Measurements from ENCODE around the gene PSEN1. TPM values are rescaled to one million over a fixed set of nuclear protein-coding genes. Genes with fewer than 3 reads are reported as not detected.

PSEN1 gene
- total RNA-seq, 3 donors from 2014 or later = 45.6 to 64.5 (median 63.2) TPM

DNA sequence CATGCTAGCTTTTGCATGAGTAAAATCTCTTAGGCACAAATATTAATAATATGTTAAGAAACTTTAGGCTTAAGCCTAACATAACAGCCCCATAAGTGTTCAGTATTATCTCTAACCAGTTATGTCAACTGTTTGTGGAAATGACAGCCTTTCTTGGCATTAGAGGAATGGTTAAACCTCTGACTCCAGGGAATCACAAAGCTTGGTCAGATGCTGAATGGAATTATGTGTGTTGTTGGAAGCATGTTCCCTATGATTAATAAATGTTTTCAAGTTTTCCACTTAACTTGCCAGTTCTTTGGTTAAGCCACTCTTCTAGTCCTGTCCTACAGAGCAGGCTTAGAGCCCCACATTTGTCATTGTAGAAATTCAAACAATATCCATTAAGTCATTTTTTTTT is 17.0 kb downstream of the PSEN1 start:
- no peak overlapping the region for H3K27ac ChIP-seq
- intact Hi-C loops (cut with DNase I; ENCODE audit: low total_unique reads) = no loop called here
- H3K36me3 ChIP-seq = peaks cover under 1% of the 10 kb centered on the region

DNA sequence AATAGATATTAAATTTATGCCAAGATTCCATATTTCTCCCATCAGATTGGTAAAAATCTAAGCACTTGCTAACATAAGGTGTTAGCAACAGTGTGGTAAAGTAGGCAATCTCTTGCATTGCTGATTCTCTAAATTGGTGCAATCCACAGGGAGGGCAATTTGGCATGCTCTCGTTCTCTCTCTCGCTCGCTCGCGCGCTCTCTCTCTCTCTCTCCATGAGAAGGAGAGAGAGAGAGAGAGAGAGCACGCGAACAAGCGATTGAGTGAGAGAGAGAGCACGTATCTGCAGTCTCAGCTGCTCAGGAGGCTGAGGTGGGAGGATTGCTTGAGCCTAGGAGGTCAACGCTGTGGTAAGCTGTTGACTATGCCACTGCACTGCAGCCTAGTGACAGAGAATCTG is 25.9 kb downstream of the PSEN1 start:
- intact Hi-C loops (cut with DNase I; ENCODE audit: low total_unique reads) = no loop called here
- Histone ChIP-seq H3K4me1 (no peaks in the 10 kb centered on the region), H3K36me3 (no peaks in the 10 kb centered on the region), H3K27me3 (no peaks in the 10 kb centered on the region), H3K9me3 (no peaks in the 10 kb centered on the region), H3K27ac (no peak overlapping the region), H3K4me3 (no peak overlapping the region)
- DNase-seq (ENCODE audit: low spot score in 2 of 2) = no peak
- TF ChIP-seq, protein P1, sequence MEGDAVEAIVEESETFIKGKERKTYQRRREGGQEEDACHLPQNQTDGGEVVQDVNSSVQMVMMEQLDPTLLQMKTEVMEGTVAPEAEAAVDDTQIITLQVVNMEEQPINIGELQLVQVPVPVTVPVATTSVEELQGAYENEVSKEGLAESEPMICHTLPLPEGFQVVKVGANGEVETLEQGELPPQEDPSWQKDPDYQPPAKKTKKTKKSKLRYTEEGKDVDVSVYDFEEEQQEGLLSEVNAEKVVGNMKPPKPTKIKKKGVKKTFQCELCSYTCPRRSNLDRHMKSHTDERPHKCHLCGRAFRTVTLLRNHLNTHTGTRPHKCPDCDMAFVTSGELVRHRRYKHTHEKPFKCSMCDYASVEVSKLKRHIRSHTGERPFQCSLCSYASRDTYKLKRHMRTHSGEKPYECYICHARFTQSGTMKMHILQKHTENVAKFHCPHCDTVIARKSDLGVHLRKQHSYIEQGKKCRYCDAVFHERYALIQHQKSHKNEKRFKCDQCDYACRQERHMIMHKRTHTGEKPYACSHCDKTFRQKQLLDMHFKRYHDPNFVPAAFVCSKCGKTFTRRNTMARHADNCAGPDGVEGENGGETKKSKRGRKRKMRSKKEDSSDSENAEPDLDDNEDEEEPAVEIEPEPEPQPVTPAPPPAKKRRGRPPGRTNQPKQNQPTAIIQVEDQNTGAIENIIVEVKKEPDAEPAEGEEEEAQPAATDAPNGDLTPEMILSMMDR (IDR thresholded peaks at IDR 0.05) = no peak
- TF ChIP-seq POLR2AphosphoS5 (IDR thresholded peaks at IDR 0.05) (no peak), POLR2A (IDR thresholded peaks at IDR 0.05) (no peak)

More for the DNA sequence above, 17.0 kb downstream of the PSEN1 start:
- H3K4me1 ChIP-seq = no peaks in the 10 kb centered on the region
- H3K9me3 ChIP-seq = no peaks in the 10 kb centered on the region
- no peak for DNase-seq (ENCODE audit: low spot score in 2 of 2)
- no peak for TF ChIP-seq POLR2A (IDR thresholded peaks at IDR 0.05)
- TF ChIP-seq POLR2AphosphoS5 (IDR thresholded peaks at IDR 0.05) = no peak
- TF ChIP-seq, protein P1 (IDR thresholded peaks at IDR 0.05) = no peak
- H3K4me3 ChIP-seq = no peak overlapping the region
- H3K27me3 ChIP-seq = no peaks in the 10 kb centered on the region

DNA sequence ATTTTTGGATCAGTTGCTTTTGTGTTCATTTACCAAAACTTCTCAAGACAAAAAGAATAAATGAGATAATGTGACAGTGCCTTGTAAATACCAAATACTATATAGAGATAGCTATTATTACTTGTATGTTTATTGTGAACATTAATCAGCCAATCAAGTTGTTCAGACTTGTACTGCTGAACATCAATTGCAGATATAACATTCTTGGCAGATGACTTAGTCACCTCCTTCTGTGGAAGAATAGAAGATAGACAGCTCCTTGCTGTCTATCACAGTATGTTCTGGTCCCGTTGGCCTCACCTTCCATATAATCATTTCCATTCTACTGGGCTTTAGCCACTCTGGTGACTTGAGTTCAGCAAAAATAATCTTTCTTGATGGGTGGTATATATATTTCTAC is 30.1 kb downstream of the PSEN1 start:
- no peak for DNase-seq (ENCODE audit: low spot score in 2 of 2)
- Histone ChIP-seq H3K27ac (no peak overlapping the region), H3K27me3 (no peaks in the 10 kb centered on the region), H3K4me3 (no peak overlapping the region), H3K4me1 (no peaks in the 10 kb centered on the region), H3K9me3 (no peaks in the 10 kb centered on the region), H3K36me3 (no peaks in the 10 kb centered on the region)
- TF ChIP-seq, protein P1 (IDR thresholded peaks at IDR 0.05) = no peak
- TF ChIP-seq POLR2AphosphoS5 (IDR thresholded peaks at IDR 0.05) = no peak
- no peak for TF ChIP-seq POLR2A (IDR thresholded peaks at IDR 0.05)
- intact Hi-C loops (cut with DNase I; ENCODE audit: low total_unique reads) = no loop called here

DNA sequence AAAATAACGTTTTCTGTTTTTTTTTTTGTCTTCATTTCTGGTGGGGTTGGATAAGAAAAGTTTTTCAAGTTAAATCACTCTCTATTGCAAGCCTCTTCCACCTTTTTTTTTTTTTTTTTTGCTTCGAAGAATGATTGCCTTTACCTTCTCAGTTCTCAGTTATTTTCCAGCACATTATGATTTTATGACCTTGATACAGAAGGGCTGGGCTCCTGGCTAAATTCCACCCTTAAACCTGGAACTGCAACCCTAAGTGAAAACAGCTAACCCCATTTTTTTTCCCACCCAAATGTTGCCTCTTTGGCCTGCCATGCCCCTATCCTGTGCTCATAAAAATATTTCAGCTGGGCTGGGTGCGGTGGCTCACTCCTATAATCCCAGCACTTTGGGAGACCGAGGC is 31.4 kb downstream of the PSEN1 start:
- no peak overlapping the region for H3K27ac ChIP-seq
- no peaks in the 10 kb centered on the region for H3K9me3 ChIP-seq
- H3K4me3 ChIP-seq = no peak overlapping the region
- TF ChIP-seq POLR2A (IDR thresholded peaks at IDR 0.05) (no peak), POLR2AphosphoS5 (IDR thresholded peaks at IDR 0.05) (no peak)
- TF ChIP-seq, protein P1 (IDR thresholded peaks at IDR 0.05) = no peak
- H3K36me3 ChIP-seq = no peaks in the 10 kb centered on the region
- no peaks in the 10 kb centered on the region for H3K4me1 ChIP-seq
- H3K27me3 ChIP-seq = no peaks in the 10 kb centered on the region
- intact Hi-C loops (cut with DNase I; ENCODE audit: low total_unique reads) = no loop called here
- DNase-seq (ENCODE audit: low spot score in 2 of 2) = no peak

DNA sequence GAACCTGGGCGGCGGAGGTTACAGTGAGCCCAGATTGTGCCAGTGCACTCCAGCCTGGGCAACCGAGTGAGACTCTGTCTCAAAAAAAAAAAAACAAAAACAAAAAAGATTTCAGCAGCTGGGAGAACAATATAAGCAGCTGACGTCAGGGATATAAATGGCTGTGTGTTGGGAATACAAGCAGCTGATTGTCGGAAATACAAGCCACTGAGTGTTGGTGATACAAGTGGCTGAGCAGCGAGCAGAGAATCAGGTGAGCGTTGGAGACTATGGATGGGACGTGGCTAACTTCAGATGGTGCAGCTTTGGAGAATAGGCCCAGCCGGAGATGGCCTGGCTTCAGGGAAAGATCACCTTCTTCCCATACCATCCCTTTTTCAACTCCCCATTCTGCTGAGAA is 32.0 kb downstream of the PSEN1 start:
- no peak overlapping the region for H3K27ac ChIP-seq
- no peaks in the 10 kb centered on the region for H3K36me3 ChIP-seq
- intact Hi-C loops (cut with DNase I; ENCODE audit: low total_unique reads) = no loop called here
- no peaks in the 10 kb centered on the region for H3K9me3 ChIP-seq
- no peaks in the 10 kb centered on the region for H3K4me1 ChIP-seq
- H3K4me3 ChIP-seq = no peak overlapping the region
- no peak for DNase-seq (ENCODE audit: low spot score in 2 of 2)
- TF ChIP-seq POLR2A (IDR thresholded peaks at IDR 0.05) = no peak
- TF ChIP-seq POLR2AphosphoS5 (IDR thresholded peaks at IDR 0.05) = no peak
- TF ChIP-seq, protein P1 (IDR thresholded peaks at IDR 0.05) = no peak
- no peaks in the 10 kb centered on the region for H3K27me3 ChIP-seq
